Measurements from ENCODE around the gene USP51. TPM values are rescaled to one million over a fixed set of nuclear protein-coding genes. Genes with fewer than 3 reads are reported as not detected.
"Not testable (repeated sequence)": the region's sequence is repeated elsewhere in the genome, so short reads cannot be mapped to it uniquely, and the experiment has no call there.

USP51 gene
- total RNA-seq, 1 donor from 2014 or later, result 3.1 TPM

DNA sequence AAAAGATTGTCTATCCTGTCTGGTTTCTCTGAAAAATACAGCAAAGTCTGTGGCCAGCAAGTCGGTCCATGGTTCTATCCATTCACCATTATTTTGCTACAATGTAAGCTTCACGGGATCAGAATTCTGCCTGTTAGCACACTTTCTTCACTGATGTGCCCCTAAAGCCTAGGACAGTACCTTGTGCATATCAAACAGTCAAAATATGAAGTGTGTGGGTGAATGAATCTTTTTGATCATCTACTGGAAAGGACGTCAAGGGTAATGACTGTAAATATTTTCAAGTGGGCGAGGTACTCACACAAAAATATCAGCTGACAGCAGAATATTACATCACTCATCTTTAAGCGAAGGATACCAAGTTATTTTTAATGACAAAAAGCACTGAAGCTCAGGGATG, 24.5 kb downstream of the USP51 start:
- DNase-seq, result not testable (repeated sequence)

DNA sequence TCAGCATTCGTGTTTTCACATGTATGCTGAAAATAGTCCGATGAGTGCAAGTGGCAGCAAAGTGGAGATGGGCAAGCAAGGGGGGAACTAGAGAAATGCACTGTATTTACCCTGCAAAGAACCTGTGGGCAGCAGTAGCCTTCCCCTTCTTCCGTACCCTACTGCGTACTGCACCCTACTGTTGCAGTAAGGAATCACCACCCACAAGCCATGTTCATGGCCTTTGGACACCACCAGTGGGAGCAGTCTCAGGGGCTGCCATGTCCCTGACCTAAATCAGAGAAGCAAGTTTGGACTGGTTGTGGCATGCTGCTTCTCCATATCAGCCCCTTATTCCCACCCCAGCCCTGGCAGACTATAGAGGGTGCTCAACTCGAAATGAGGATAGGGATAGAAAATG, 25.6 kb downstream of the USP51 start:
- not testable (repeated sequence) for DNase-seq

DNA sequence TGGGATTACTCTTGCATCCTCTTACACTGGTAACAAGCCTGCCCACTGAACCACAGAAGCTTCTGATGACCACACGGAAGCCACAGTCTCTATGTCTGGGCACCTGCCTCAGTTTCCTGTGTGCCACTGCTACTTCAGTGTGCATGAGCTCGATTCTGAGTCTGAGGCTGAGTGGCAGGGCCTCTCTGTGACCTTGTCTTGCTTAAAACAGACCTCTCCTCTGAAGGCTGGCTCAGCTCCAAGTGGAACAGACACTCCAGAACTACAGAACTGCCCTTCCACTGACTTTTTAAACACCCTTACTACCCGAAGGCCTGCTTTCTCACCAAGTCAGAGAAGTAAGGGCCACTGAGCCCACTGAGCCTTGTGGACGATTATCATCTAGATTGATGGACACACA, 29.7 kb downstream of the USP51 start:
- not testable (repeated sequence) for DNase-seq

DNA sequence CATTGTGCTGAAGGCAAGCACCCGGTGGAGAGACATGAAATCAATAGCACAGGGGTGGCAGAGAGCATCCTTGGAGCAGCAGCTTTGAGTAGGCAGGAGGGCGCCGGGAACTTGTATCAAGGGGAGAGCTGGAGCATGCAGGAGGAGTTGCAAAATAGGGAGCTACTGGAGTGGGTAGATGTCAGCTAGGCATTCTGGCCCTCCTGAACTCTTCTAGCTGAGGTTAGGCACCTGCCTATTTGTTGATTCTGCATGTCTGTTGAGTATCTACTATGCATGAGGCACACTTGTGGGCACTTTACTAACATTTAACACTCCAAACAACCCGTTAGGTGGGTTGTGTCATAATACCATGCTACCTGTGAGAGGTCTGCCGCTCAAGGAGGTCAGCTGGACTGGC, 30.2 kb downstream of the USP51 start:
- not testable (repeated sequence) for DNase-seq

DNA sequence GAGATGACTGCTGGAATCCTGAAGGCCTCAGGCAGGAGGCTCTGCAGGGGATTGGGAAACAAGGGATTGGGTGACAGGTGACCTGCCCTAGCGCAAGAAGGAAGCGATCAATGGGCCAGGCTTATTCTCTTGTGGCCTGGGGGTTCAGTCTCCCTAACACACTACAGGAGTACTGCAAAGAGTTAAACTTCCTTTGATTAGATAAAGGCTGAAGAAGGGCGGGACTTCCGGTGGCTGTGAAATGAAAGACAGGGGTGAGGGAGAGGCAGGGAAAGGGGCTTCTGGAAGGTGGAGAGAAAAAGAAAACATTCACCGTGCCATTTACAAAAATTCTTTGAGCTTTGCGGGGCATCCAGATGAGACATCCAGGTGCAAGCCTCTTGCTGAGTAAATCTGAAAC, 33.9 kb downstream of the USP51 start:
- not testable (repeated sequence) for DNase-seq

DNA sequence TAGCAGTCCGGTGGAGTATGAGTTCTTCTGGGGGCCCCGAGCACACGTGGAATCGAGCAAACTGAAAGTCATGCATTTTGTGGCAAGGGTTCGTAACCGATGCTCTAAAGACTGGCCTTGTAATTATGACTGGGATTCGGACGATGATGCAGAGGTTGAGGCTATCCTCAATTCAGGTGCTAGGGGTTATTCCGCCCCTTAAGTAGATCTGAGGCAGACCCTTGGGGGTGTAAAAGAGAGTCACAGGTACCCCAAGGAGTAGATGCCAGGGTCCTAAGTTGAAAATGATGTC, 36.9 kb downstream of the USP51 start:
- DNase-seq, result no peak

DNA sequence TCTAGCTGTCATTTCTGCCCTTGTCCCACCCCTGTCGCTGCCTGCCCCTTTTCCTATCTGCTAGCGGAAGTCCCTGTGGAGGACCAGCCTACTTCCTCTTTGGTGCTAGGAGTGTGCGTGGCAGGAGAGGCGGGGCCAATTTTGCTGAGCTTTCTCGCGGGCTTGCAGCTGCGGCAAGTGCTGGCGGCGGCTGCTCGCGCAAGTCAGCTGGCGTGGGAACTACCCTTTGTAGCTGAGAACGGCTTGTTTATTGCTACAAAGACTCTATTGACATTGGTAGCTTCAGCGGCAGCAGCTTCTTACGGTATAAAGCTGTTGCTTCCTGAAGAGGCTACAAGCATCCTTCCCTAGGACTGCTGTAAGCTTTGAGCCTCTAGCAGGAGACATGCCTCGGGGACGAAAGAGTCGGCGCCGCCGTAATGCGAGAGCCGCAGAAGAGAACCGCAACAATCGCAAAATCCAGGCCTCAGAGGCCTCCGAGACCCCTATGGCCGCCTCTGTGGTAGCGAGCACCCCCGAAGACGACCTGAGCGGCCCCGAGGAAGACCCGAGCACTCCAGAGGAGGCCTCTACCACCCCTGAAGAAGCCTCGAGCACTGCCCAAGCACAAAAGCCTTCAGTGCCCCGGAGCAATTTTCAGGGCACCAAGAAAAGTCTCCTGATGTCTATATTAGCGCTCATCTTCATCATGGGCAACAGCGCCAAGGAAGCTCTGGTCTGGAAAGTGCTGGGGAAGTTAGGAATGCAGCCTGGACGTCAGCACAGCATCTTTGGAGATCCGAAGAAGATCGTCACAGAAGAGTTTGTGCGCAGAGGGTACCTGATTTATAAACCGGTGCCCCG, 37.4 kb downstream of the USP51 start, which contains the start of gene MAGEH1:
TSS of gene MAGEH1 (plus strand) at position 138 of the 843 bp plus-strand sequence. CDS start at position 386, 248 bp downstream.
- DNase-seq, result peak; percentile 91

DNA sequence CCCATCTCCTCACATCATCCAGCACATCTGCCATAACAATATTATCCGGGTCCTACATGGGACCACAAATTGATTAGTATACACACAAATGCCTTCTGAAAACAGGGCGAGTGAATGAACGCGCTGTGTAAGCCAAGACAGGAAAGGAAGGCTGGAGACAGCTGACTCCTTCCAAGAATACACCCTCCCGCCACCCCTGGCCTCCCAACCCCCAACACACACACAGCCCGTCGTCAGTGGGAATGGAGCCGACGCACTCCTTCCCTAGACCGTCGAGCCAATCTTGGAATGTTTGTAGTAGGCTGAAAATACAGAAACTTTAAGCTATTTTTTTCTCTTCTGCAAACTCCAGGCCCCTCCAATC, 38.0 kb downstream of the USP51 start:
- no peak for DNase-seq

DNA sequence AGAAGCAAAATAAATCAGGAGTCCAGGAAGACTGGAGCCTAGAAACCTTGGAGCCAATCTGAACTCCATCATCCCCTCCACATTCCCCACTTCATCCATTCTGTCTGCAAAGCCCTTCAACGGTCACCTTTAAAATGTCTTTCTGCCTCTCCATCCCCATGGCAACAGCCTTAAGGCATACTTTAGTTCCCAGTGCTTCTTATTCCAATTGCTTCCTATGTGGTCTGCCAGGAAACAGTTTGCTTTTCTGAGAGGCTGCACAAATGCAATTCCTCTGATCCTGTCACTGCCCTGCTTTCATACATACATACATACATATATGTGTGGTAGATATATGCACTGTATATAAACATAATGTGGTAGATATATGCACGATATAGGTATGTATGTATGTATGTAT, 38.5 kb downstream of the USP51 start:
- no peak for DNase-seq

DNA sequence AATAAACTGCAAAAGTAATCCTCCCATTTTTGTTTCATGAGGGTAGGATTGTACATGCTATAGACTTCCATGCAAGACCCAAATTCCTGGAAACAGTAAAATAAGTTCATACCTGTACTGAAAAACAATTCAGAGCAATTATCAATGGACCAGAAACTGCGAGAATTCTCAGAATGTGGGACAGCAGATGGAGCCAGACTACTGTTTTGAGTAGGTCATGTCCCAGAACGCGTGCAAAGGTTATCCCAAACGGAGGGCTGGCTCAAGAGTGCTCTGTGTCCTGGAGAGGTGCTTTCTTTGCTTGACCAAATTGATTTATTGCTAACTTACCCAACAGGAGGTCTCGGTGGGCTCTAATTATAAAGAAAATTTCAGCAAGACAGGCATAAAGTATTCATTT, 39.4 kb downstream of the USP51 start:
- DNase-seq, result no peak

DNA sequence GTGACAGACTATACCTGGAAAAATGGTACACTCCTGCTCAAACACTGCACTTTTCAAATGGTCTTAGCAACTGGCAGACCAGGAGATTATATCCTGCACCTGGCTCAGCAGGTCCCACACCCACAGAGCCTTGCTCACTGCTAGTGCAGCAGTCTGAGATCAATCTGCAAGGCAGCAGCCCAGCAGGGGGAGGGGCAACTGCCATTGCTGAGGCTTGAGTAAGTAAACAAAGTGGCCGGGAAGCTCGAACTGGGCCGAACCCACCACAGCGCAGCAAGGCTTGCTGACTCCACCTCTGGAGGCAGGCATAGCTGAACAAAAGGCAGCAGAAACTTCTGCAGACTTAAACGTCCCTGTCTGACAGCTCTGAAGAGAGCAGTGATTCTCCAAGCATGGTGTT, 46.2 kb downstream of the USP51 start:
- DNase-seq, result not testable (repeated sequence)

Small RNAs within 50 kb of the gene (small RNA-seq; reads per million reads assigned to genes)
- gene MIR4536-2 (ENCODE audit: low replicate concordance), result not detected

Other genes with a start within 250 kb of the USP51 start
- not detected for gene PAGE3, start 224.9 kb downstream of the USP51 start, total RNA-seq
- gene MAGEH1, start 37.7 kb downstream of the USP51 start, total RNA-seq, result 35.3 TPM
- gene FOXR2, start 133.6 kb upstream of the USP51 start, total RNA-seq, result not detected
- gene RRAGB, start 227.9 kb upstream of the USP51 start, total RNA-seq, result 28.2 TPM